GM23338 (cell line): ENCODE data around the gene IPPK.

Experiments
- CREB1 ChIP-seq: fragments of 250-450 bp; sonication (Bioruptor Pico); IDR thresholded peaks from 2 replicates; pipeline ENCODE4 v1.5.0; 2020; ENCODE audit warnings: low read depth, mild to moderate bottlenecking, moderate library complexity
- CTCF ChIP-seq, 2 experiments: fragments of 200-600 bp in 1 of 2; sonication (generic) in 1 of 2; conservative IDR thresholded peaks; 2 replicates each; pipeline versions ENCODE4 v1.5.1 to v1.6.1; 2016 to 2017; ENCODE audit warnings: antibody characterized with exemption in 2 of 2, low read depth in 2 of 2, mild to moderate bottlenecking in 2 of 2, moderate library complexity in 1 of 2
- ETS1 ChIP-seq: IDR thresholded peaks from 2 replicates; pipeline ENCODE4 v1.6.1; 2016; ENCODE audit warnings: antibody characterized with exemption
- EZH2 ChIP-seq: fragments of 200-600 bp; sonication (generic); IDR thresholded peaks from one replicate; pipeline ENCODE4 v1.8.0; 2017; ENCODE audit warnings: antibody characterized with exemption, mild to moderate bottlenecking, low read depth; ENCODE audit not compliant: unreplicated experiment
- EZH2phosphoT487 ChIP-seq: fragments of 200-600 bp; sonication (generic); IDR thresholded peaks from one replicate; pipeline ENCODE4 v1.8.1; 2018; ENCODE audit warnings: antibody characterized with exemption; ENCODE audit not compliant: unreplicated experiment
- JUNB ChIP-seq: IDR thresholded peaks from one replicate; pipeline ENCODE4 v1.6.1; 2016; ENCODE audit warnings: antibody characterized with exemption; ENCODE audit not compliant: unreplicated experiment
- POLR2AphosphoS5 ChIP-seq: IDR thresholded peaks from 2 replicates; pipeline ENCODE4 v1.6.1; 2016; ENCODE audit warnings: antibody characterized with exemption, low read depth
- REST ChIP-seq: IDR thresholded peaks from one replicate; pipeline ENCODE4 v1.6.1; 2018; ENCODE audit warnings: antibody characterized with exemption; ENCODE audit not compliant: unreplicated experiment
- STAT1 ChIP-seq: IDR thresholded peaks from one replicate; pipeline ENCODE4 v1.6.1; 2016; ENCODE audit warnings: antibody characterized with exemption; ENCODE audit not compliant: unreplicated experiment
- ZNF114 ChIP-seq: fragments of 250-450 bp; sonication (Bioruptor Pico); IDR thresholded peaks from 2 replicates; pipeline ENCODE4 v1.5.0; 2020; ENCODE audit warnings: mild to moderate bottlenecking, moderate library complexity
- ZNF331 ChIP-seq: fragments of 250-450 bp; sonication (Bioruptor Pico); IDR thresholded peaks from 2 replicates; pipeline ENCODE4 v1.5.0; 2020; ENCODE audit warnings: low read depth, mild to moderate bottlenecking, moderate library complexity
- ZNF462 ChIP-seq: fragments of 250-450 bp; sonication (Bioruptor Pico); IDR thresholded peaks from 2 replicates; pipeline ENCODE4 v1.5.0; 2020; ENCODE audit warnings: mild to moderate bottlenecking, moderate library complexity

- no peak for TF ChIP-seq CTCF (conservative IDR thresholded peaks at IDR 0.05; ENCODE audit: low read depth in 2 of 2)
- no peak for TF ChIP-seq EZH2phosphoT487
- no peak for TF ChIP-seq POLR2AphosphoS5
- no peak for TF ChIP-seq REST
- no peak for TF ChIP-seq EZH2
- no peak for TF ChIP-seq ETS1
- TF ChIP-seq JUNB: no peak
- no peak for TF ChIP-seq CREB1 (CRISPR knock-in tag)
- TF ChIP-seq ZNF114 (CRISPR knock-in tag): no peak
- no peak for TF ChIP-seq STAT1
- no peak for TF ChIP-seq ZNF462 (CRISPR knock-in tag)
- no peak for TF ChIP-seq ZNF331 (CRISPR knock-in tag)
Measured at GRCh38 chr9:92631452-92632343, 38.2 kb downstream of the IPPK start.
